HL-60 (cell line): ENCODE data around the gene NMT1.

Experiments used
- GABPA ChIP-seq: IDR thresholded peaks from 2 replicates; pipeline ENCODE4 v1.6.1; 2012; ENCODE audit warnings: low read depth
- POLR2AphosphoS5 ChIP-seq: IDR thresholded peaks from 2 replicates; pipeline ENCODE4 v1.6.1; 2012; ENCODE audit warnings: low read depth
- SPI1 ChIP-seq: IDR thresholded peaks from 2 replicates; pipeline ENCODE4 v1.6.1; 2012; ENCODE audit warnings: low read depth, mild to moderate bottlenecking, borderline replicate concordance
- TF ChIP-seq, protein P1 (sequence below): IDR thresholded peaks from one replicate; pipeline ENCODE4 v1.5.1; 2011; ENCODE audit warnings: low read length, control low read depth, inconsistent platforms; ENCODE audit not compliant: insufficient read depth

DNA sequence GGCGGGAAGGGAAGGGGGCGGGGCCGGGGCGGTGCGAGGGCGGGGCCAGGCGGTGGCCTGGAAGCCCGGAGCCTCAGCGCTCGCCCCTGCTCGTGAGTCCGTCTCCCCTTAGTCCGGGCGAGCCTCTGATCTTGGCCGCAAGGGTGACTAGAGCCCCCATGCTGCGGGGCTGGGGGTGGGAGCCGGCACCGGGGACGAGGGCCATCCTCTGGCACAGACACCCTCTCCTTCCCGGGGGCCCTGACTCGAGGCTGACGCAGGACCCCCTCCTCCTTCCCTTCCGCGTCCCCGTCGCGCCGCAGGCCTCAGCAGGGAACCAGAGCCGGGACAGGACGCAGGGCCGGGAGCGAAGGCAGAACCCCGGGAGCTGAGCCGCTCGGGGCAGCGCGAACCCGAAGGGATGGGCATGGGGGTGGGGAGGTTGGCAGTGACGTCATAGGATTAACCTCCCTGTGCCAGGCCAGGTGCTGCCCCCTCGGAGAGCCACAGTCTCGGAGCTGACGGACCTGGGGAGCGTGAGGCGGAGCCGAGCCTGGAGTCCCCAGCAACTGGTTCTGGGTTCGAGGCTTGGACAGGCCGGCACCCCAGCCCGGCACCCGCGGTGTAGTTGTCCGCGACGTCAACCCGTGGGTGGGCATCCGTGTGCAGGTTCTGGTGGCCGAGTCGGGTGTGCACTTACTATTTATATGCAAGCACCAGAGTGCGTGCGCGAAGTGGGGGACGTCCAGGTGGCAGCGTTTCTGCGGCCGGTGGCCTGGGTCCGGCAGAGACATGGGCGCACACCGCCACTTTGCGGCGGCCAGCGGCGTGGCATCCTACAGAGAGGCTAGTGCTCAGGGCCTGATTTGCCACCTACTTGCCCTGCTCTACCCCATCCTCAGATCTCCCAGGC, 71.7 kb downstream of the NMT1 start:
- TF ChIP-seq, protein P1, sequence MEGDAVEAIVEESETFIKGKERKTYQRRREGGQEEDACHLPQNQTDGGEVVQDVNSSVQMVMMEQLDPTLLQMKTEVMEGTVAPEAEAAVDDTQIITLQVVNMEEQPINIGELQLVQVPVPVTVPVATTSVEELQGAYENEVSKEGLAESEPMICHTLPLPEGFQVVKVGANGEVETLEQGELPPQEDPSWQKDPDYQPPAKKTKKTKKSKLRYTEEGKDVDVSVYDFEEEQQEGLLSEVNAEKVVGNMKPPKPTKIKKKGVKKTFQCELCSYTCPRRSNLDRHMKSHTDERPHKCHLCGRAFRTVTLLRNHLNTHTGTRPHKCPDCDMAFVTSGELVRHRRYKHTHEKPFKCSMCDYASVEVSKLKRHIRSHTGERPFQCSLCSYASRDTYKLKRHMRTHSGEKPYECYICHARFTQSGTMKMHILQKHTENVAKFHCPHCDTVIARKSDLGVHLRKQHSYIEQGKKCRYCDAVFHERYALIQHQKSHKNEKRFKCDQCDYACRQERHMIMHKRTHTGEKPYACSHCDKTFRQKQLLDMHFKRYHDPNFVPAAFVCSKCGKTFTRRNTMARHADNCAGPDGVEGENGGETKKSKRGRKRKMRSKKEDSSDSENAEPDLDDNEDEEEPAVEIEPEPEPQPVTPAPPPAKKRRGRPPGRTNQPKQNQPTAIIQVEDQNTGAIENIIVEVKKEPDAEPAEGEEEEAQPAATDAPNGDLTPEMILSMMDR = peak; percentile 90
- TF ChIP-seq GABPA (no peak), POLR2AphosphoS5 (no peak), SPI1 (no peak)
